HepG2 (cell line): ENCODE results near the gene EVC. TPM values are rescaled to one million over a fixed set of nuclear protein-coding genes. Genes with fewer than 3 reads are reported as not detected.

Experiments
- ATAC-seq: fragments of 200-7000 bp; cut with Tn5 transposase; 3 replicates; pipeline ENCODE4 v1.9.1; 2020; ENCODE audit warnings: mild to moderate bottlenecking, moderate library complexity
- BruUV-seq: library from RNA; stranded (reverse); fragments of 400-500 nt; replicated peaks from 2 replicates; lab custom pipeline; 2021; lab: Mats Ljungman, UMichigan
- CTCF ChIA-PET: fragments of 300-600 bp; formaldehyde crosslinking; extraction: SDS; loops from one replicate; lab custom pipeline; 2021; ENCODE audit warnings: low total read pairs, inconsistent platforms, low intra/inter-chr PET ratio; lab: Yijun Ruan, JAX
- POLR2A ChIA-PET: fragments of 350-600 bp; sonication (Branson Sonifier 250); formaldehyde crosslinking; loops from one replicate; lab custom pipeline; 2020; ENCODE audit warnings: antibody characterized with exemption, inconsistent platforms; lab: Yijun Ruan, JAX
- DNase-seq: peaks from one replicate; pipeline ENCODE4 v3.0.0-alpha.2; 2015; ENCODE audit warnings: low spot score
- FAIRE-seq: peaks from 3 replicates; lab custom pipeline; 2011; peaks lifted over from hg19 to GRCh38; lab: Jason Lieb, UNC
- H2AFZ ChIP-seq: one replicate; pipeline ENCODE4 v1.6.1; 2011; ENCODE audit warnings: low read length, inconsistent platforms
- H3K27ac ChIP-seq: fragments of 300-600 bp; 3 replicates; pipeline ENCODE4 v1.8.0; 2011; ENCODE audit warnings: mixed run types, mild to moderate bottlenecking, mixed read lengths, low read length, inconsistent platforms; ENCODE audit not compliant: insufficient read depth; ENCODE audit errors: extremely low read length
- H3K27me3 ChIP-seq, 2 experiments: fragments of 200-600 bp in 1 of 2; 2 replicates in 1 of 2; 3 replicates in 1 of 2; pipeline versions ENCODE4 v1.6.0 to v1.8.0; 2011; ENCODE audit warnings: low read length in 2 of 2, mild to moderate bottlenecking in 2 of 2, moderate library complexity in 2 of 2, inconsistent platforms in 1 of 2; ENCODE audit not compliant: insufficient read depth in 2 of 2, control insufficient read depth in 1 of 2
- H3K36me3 ChIP-seq, 2 experiments: fragments of 200-600 bp in 1 of 2; replicated peaks in 1 of 2; 2 replicates in 1 of 2; 3 replicates in 1 of 2; pipeline versions ENCODE4 v1.5.1 to v1.8.0; 2011; ENCODE audit warnings: low read length in 2 of 2, inconsistent platforms in 1 of 2; ENCODE audit not compliant: insufficient read depth in 2 of 2, control insufficient read depth in 1 of 2
- H3K4me1 ChIP-seq: 2 replicates; pipeline ENCODE4 v1.5.1; 2012; ENCODE audit warnings: low read length, inconsistent platforms; ENCODE audit not compliant: insufficient read depth
- H3K4me2 ChIP-seq: 2 replicates; pipeline ENCODE4 v1.6.0; 2011; ENCODE audit warnings: low read depth, low read length, inconsistent platforms
- H3K4me3 ChIP-seq, 3 experiments: fragments of 200-600 bp in 1 of 3; sonication (generic), shearing (Covaris generic) in 1 of 3; replicated peaks in 1 of 3; 2 replicates each; pipeline ENCODE4 v1.5.1; 2011 to 2016; ENCODE audit warnings: low read length in 3 of 3, inconsistent platforms in 2 of 3, low read depth in 2 of 3, mild to moderate bottlenecking in 2 of 3, control low read depth in 1 of 3, mixed read lengths in 1 of 3; ENCODE audit not compliant: insufficient read depth in 1 of 3
- H3K79me2 ChIP-seq: one replicate; pipeline ENCODE4 v1.6.1; 2011; ENCODE audit warnings: low read length, inconsistent platforms; ENCODE audit not compliant: insufficient read depth
- H3K9ac ChIP-seq: 2 replicates; pipeline ENCODE4 v1.6.0; 2011; ENCODE audit warnings: mild to moderate bottlenecking, low read depth, low read length, inconsistent platforms; ENCODE audit not compliant: insufficient read depth
- H3K9me3 ChIP-seq: 2 replicates; pipeline ENCODE4 v1.5.1; 2012; ENCODE audit warnings: mild to moderate bottlenecking, low read length
- H4K20me1 ChIP-seq: 2 replicates; pipeline ENCODE4 v1.6.0; 2011; ENCODE audit warnings: inconsistent platforms, mild to moderate bottlenecking, low read length, moderate library complexity; ENCODE audit not compliant: insufficient read depth
- HCFC1 ChIP-seq: fragments of 150-350 bp; IDR thresholded peaks from 2 replicates; pipeline ENCODE4 v1.6.1; 2014; ENCODE audit warnings: low read depth, low read length
- HMGA1 ChIP-seq: sonication (generic); formaldehyde crosslinking; conservative IDR thresholded peaks from 2 replicates; pipeline ENCODE4 v1.4.0; 2020; ENCODE audit warnings: missing genetic modification reagents
- KLF9 ChIP-seq: IDR thresholded peaks from 2 replicates; pipeline ENCODE4 v1.6.1; 2016; ENCODE audit warnings: low read depth
- MEF2D ChIP-seq: sonication (generic); formaldehyde crosslinking; IDR thresholded peaks from 2 replicates; pipeline ENCODE4 v1.5.1; 2020; ENCODE audit warnings: mild to moderate bottlenecking, missing genetic modification reagents
- PLRG1 ChIP-seq: fragments of 450-650 bp; conservative IDR thresholded peaks from 2 replicates; pipeline ENCODE4 v1.6.1; 2016
- SIX1 ChIP-seq: sonication (generic); formaldehyde crosslinking; IDR thresholded peaks from 2 replicates; pipeline ENCODE4 v1.4.0; 2020; ENCODE audit warnings: missing genetic modification reagents, borderline replicate concordance
- ZFP90 ChIP-seq: sonication (generic); formaldehyde crosslinking; IDR thresholded peaks from 2 replicates; pipeline ENCODE4 v1.8.0; 2022; ENCODE audit warnings: missing genetic modification reagents, mild to moderate bottlenecking, inconsistent platforms, borderline replicate concordance
- ZNF614 ChIP-seq: IDR thresholded peaks from 2 replicates; pipeline ENCODE4 v1.6.1; 2018; ENCODE audit warnings: missing biosample characterization, missing genetic modification reagents, inconsistent platforms, borderline replicate concordance
- ZNF749 ChIP-seq: sonication (generic); formaldehyde crosslinking; IDR thresholded peaks from 2 replicates; pipeline ENCODE4 v1.8.0; 2022; ENCODE audit warnings: mild to moderate bottlenecking, missing genetic modification reagents, moderate library complexity, borderline replicate concordance
- ZNF790 ChIP-seq: sonication (generic); formaldehyde crosslinking; IDR thresholded peaks from 2 replicates; pipeline ENCODE4 v1.8.0; 2022; ENCODE audit warnings: missing genetic modification reagents, mild to moderate bottlenecking, borderline replicate concordance
- WGBS: methylation state at CpG from one replicate; pipeline ENCODE4 v1.1.6; 2017; ENCODE audit warnings: low lambda C conversion rate; 5-methylcytosine and 5-hydroxymethylcytosine counted together
- in situ Hi-C: cut with HindIII; loops from 2 replicates; pipeline ENCODE4 v1.10.0; 2017; ENCODE audit warnings: low pct_unique_long_range_greater_than_20kb; ENCODE audit not compliant: extremely low pct_ligation_motif_present
- intact Hi-C: fragments of 100-400 bp; cut with micrococcal nuclease; formaldehyde crosslinking; loops from one replicate; pipeline ENCODE4 v1.10.0; 2022; ENCODE audit not compliant: unreplicated experiment
- polyA plus RNA-seq, 8 experiments: library from polyadenylated mRNA; depleted of rRNA in 3 of 8; stranded (reverse) in 7 of 8; unstranded in 1 of 8; fragments of >200 nt; fragmentation: Illumina TruSeq in 4 of 8; extraction: Trizol in 4 of 8; gene quantifications; 2 replicates each; pipeline versions ENCODE4 v1.2.1 to v1.2.3, GENCODE V29; 2011 to 2016; ENCODE audit warnings: low read depth in 4 of 8, missing spikeins in 1 of 8, mixed read lengths in 1 of 8; ENCODE audit not compliant: insufficient read depth in 1 of 8
- total RNA-seq, 5 experiments: library from RNA; depleted of rRNA; stranded (reverse); fragments of >200 nt; fragmentation: Illumina TruSeq; extraction: Trizol; gene quantifications; 2 replicates each; pipeline ENCODE4 v1.2.3, GENCODE V29; 2016; ENCODE audit warnings: low read depth in 1 of 5
- TF ChIP-seq, protein P1 (sequence below), 2 experiments: sonication (generic) in 1 of 2; formaldehyde crosslinking in 1 of 2; IDR thresholded peaks; 2 replicates each; pipeline versions ENCODE4 v1.4.0 to v1.6.1; 2016 to 2020; ENCODE audit warnings: borderline replicate concordance in 1 of 2, low read depth in 1 of 2, mild to moderate bottlenecking in 1 of 2, missing genetic modification reagents in 1 of 2

The EVC gene
- total and polyA plus RNA-seq, 2 of the 13 experiments (the other 11 are each of a cell fraction or from before 2014, with no cell fraction given) = 3.1 to 4.9 TPM

DNA sequence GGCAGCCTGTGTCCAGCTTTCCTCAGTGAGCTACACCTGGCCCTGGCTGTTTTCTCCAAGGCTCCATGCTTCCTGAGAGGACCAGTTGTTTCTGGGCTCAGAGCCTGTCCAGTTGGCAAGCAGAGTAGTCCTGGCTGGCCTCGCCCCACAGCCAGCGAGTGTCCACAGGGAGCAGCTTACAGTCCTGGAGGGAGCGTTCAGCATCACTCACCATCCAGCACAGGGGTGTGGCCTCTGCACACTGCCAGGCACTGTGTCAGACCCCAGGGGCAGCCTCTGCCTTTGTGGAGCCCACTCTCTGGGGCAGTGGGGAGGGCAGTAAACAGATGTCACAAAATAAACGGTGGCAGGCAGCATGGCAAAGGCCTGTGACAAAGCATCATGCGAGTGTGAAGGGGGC lies 23.9 kb downstream of the EVC start:
- H3K9me3 ChIP-seq = no peaks in the 10 kb centered on the region
- intact Hi-C loops = no loop called here
- H3K36me3 ChIP-seq = peaks cover 11 to 53% of the 10 kb centered on the region in 2 experiments; a peak in 4 of 5 replicates
- BruUV-seq = no TSS peak
- H3K27ac ChIP-seq = no peak overlapping the region
- H3K27me3 ChIP-seq = no peaks in the 10 kb centered on the region
- FAIRE-seq (no peak), DNase-seq (no peak), ATAC-seq (no peak)
- H3K9ac ChIP-seq = no peak overlapping the region
- in situ Hi-C loops = no loop called here
- no peak overlapping the region for H3K4me2 ChIP-seq
- H4K20me1 ChIP-seq = no peaks in the 10 kb centered on the region
- WGBS = 88% methylated on average over 4 of the region's 5 CpGs
- no peaks in the 10 kb centered on the region for H3K79me2 ChIP-seq
- POLR2A ChIA-PET = no interaction called here
- H2AFZ ChIP-seq = no peak overlapping the region
- H3K4me1 ChIP-seq = no peaks in the 10 kb centered on the region
- TF ChIP-seq, protein P1, sequence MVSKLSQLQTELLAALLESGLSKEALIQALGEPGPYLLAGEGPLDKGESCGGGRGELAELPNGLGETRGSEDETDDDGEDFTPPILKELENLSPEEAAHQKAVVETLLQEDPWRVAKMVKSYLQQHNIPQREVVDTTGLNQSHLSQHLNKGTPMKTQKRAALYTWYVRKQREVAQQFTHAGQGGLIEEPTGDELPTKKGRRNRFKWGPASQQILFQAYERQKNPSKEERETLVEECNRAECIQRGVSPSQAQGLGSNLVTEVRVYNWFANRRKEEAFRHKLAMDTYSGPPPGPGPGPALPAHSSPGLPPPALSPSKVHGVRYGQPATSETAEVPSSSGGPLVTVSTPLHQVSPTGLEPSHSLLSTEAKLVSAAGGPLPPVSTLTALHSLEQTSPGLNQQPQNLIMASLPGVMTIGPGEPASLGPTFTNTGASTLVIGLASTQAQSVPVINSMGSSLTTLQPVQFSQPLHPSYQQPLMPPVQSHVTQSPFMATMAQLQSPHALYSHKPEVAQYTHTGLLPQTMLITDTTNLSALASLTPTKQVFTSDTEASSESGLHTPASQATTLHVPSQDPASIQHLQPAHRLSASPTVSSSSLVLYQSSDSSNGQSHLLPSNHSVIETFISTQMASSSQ (IDR thresholded peaks at IDR 0.05; ENCODE audit: low read depth) = no peak
- TF ChIP-seq, protein P1 (CRISPR knock-in tag; IDR thresholded peaks at IDR 0.05; ENCODE audit: borderline replicate concordance) = no peak
- TF ChIP-seq HMGA1 (CRISPR knock-in tag) = no peak
- no peak for TF ChIP-seq HCFC1
- TF ChIP-seq SIX1 (CRISPR knock-in tag) = no peak
- TF ChIP-seq ZNF790 = no peak
- no peak for TF ChIP-seq ZNF614
- TF ChIP-seq ZFP90 (CRISPR knock-in tag) = no peak
- no peak for TF ChIP-seq ZNF749 (CRISPR knock-in tag)
- TF ChIP-seq KLF9 (CRISPR knock-in tag) = no peak
- no peak for TF ChIP-seq MEF2D (CRISPR knock-in tag)
- no peak for TF ChIP-seq PLRG1
- no peak overlapping the region for H3K4me3 ChIP-seq
- CTCF ChIA-PET = no interaction called here
